ENCODE measurements around the gene AOPEP. TPM values are rescaled to one million over a fixed set of nuclear protein-coding genes. Genes with fewer than 3 reads are reported as not detected.

AOPEP gene
- polyA plus RNA-seq, 1 of the 3 experiments (the other 2 are of a cell fraction): 54.6 TPM

- peaks cover 0 to 11% of the 10 kb centered on the region in 2 experiments; a peak in 2 of 4 replicates for H3K4me1 ChIP-seq (ENCODE audit: control insufficient read depth in 1 of 2, insufficient read depth in 2 of 2, low read depth in 1 of 2, low read length in 1 of 2)
- H3F3A ChIP-seq (replicated peaks; ENCODE audit: insufficient read depth): peaks cover 3% of the 10 kb centered on the region
- TF ChIP-seq EP300 (IDR thresholded peaks at IDR 0.05; ENCODE audit: borderline replicate concordance in 1 of 2, low read depth in 1 of 2, low read length in 1 of 2): no peak
- TF ChIP-seq NFIC (IDR thresholded peaks at IDR 0.05; ENCODE audit: borderline replicate concordance): no peak
- TF ChIP-seq RCOR1 (IDR thresholded peaks at IDR 0.05; ENCODE audit: low read length): no peak
- TF ChIP-seq JUND (IDR thresholded peaks at IDR 0.05): no peak
- no peaks in the 10 kb centered on the region for H3K27me3 ChIP-seq (ENCODE audit: insufficient read depth)
- H3K4me2 ChIP-seq: no peak overlapping the region
- peaks cover 5% of the 10 kb centered on the region; the same call in 1 of the 2 replicates for H3K9me3 ChIP-seq
- DNase-seq: no peak
- H2AFZ ChIP-seq (ENCODE audit: low read depth): no peak overlapping the region
- H3K79me2 ChIP-seq (ENCODE audit: insufficient read depth): no peaks in the 10 kb centered on the region
- H3K9me2 ChIP-seq: no peaks in the 10 kb centered on the region
- H3K36me3 ChIP-seq (replicated peaks in 1 of 2; ENCODE audit: control insufficient read depth in 1 of 2, insufficient read depth in 2 of 2, low read length in 1 of 2): peaks cover 0 to 4% of the 10 kb centered on the region in 2 experiments
- H3K27ac ChIP-seq (ENCODE audit: low read depth in 2 of 2, low read length in 1 of 2): peak overlapping the region; percentile 37 to 61; a peak in 1 of 4 replicates
- H3K9ac ChIP-seq: no peak overlapping the region
- ChIA-PET CTCF (interaction anchor here (1.4 kb wide), 1 partner anchor 19 kb away, joined by 4 read pairs; no protein-coding TSS in a partner anchor), POLR2A (no interaction called here)
- no peak overlapping the region for H3K4me3 ChIP-seq (ENCODE audit: low read depth in 2 of 2, low read length in 1 of 2)
- H4K20me1 ChIP-seq (ENCODE audit: insufficient read depth): no peaks in the 10 kb centered on the region
- 95% methylated on average over 4 of the region's 4 CpGs for WGBS (ENCODE audit: low lambda C conversion rate)
These were observed 159.5 kb downstream of the AOPEP start for GRCh38 chr9:94885854-94886447.

DNA sequence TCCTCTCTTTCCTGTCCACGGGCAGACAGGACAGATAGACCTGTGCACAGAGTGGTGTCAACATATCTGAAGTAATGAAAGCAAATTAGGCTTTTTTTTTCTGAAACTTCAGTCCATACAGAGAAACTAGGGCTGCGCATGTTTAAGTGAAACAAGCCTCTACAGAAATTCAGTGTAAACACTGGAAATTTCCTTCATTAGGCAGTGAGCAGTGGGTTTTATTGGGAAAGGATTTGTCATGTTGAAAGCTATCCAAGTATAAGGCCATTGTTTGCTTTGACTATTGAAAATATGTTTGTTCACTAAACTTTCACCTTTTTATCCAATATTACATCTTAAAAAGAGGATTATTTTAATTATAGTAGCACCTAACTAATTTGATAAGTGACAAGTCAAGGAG is 161.2 kb downstream of the AOPEP start:
- Histone ChIP-seq H3K4me1 (ENCODE audit: control insufficient read depth in 1 of 2, insufficient read depth in 2 of 2, low read depth in 1 of 2, low read length in 1 of 2) (peaks cover 0 to 8% of the 10 kb centered on the region in 2 experiments; a peak in 2 of 4 replicates), H3K27me3 (ENCODE audit: insufficient read depth) (no peaks in the 10 kb centered on the region), H3K79me2 (ENCODE audit: insufficient read depth) (no peaks in the 10 kb centered on the region), H3K9me2 (no peaks in the 10 kb centered on the region), H3K4me2 (no peak overlapping the region), H3K9me3 (peaks cover 9% of the 10 kb centered on the region; the same call in 1 of the 2 replicates), H3F3A (replicated peaks; ENCODE audit: insufficient read depth) (peaks cover 3% of the 10 kb centered on the region), H3K9ac (no peak overlapping the region), H4K20me1 (ENCODE audit: insufficient read depth) (no peaks in the 10 kb centered on the region), H3K36me3 (replicated peaks in 1 of 2; ENCODE audit: control insufficient read depth in 1 of 2, insufficient read depth in 2 of 2, low read length in 1 of 2) (peaks cover 0 to 13% of the 10 kb centered on the region in 2 experiments), H3K4me3 (ENCODE audit: low read depth in 2 of 2, low read length in 1 of 2) (no peak overlapping the region), H2AFZ (ENCODE audit: low read depth) (no peak overlapping the region), H3K27ac (ENCODE audit: low read depth in 2 of 2, low read length in 1 of 2) (no peak overlapping the region)
- CTCF ChIA-PET: no interaction called here
- DNase-seq: no peak
- TF ChIP-seq SIN3A (IDR thresholded peaks at IDR 0.05; ENCODE audit: borderline replicate concordance, low read depth, low read length) (no peak), NRF1 (IDR thresholded peaks at IDR 0.05; ENCODE audit: low read depth, low read length) (no peak), PBX3 (IDR thresholded peaks at IDR 0.05) (no peak), FOSL2 (IDR thresholded peaks at IDR 0.05; ENCODE audit: borderline replicate concordance, low read depth) (no peak), RXRA (IDR thresholded peaks at IDR 0.05; ENCODE audit: borderline replicate concordance, low read depth) (no peak), JUND (IDR thresholded peaks at IDR 0.05) (no peak), POLR2AphosphoS5 (IDR thresholded peaks at IDR 0.05; ENCODE audit: low read depth, low read length) (no peak), RFX5 (IDR thresholded peaks at IDR 0.05; ENCODE audit: low read length) (no peak), EZH2phosphoT487 (IDR thresholded peaks at IDR 0.05; ENCODE audit: borderline replicate concordance, low read depth) (no peak), NFIC (IDR thresholded peaks at IDR 0.05; ENCODE audit: borderline replicate concordance) (no peak), MXI1 (IDR thresholded peaks at IDR 0.05; ENCODE audit: low read depth, low read length) (no peak), RAD21 (IDR thresholded peaks at IDR 0.05; ENCODE audit: low read length) (no peak), GABPA (IDR thresholded peaks at IDR 0.05; ENCODE audit: low read depth) (no peak), TEAD4 (IDR thresholded peaks at IDR 0.05; ENCODE audit: borderline replicate concordance, insufficient read depth) (no peak), CHD2 (IDR thresholded peaks at IDR 0.05; ENCODE audit: low read length, partially characterized antibody) (no peak), YY1 (IDR thresholded peaks at IDR 0.05; ENCODE audit: low read depth) (no peak), USF1 (IDR thresholded peaks at IDR 0.05; ENCODE audit: borderline replicate concordance, low read depth) (no peak)
- TF ChIP-seq, protein P1, sequence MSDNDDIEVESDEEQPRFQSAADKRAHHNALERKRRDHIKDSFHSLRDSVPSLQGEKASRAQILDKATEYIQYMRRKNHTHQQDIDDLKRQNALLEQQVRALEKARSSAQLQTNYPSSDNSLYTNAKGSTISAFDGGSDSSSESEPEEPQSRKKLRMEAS (IDR thresholded peaks at IDR 0.05; ENCODE audit: low read depth): no peak
- TF ChIP-seq, protein P2, sequence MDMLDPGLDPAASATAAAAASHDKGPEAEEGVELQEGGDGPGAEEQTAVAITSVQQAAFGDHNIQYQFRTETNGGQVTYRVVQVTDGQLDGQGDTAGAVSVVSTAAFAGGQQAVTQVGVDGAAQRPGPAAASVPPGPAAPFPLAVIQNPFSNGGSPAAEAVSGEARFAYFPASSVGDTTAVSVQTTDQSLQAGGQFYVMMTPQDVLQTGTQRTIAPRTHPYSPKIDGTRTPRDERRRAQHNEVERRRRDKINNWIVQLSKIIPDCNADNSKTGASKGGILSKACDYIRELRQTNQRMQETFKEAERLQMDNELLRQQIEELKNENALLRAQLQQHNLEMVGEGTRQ (IDR thresholded peaks at IDR 0.05; ENCODE audit: borderline replicate concordance, low read depth, low read length): no peak
- TF ChIP-seq, protein P3, sequence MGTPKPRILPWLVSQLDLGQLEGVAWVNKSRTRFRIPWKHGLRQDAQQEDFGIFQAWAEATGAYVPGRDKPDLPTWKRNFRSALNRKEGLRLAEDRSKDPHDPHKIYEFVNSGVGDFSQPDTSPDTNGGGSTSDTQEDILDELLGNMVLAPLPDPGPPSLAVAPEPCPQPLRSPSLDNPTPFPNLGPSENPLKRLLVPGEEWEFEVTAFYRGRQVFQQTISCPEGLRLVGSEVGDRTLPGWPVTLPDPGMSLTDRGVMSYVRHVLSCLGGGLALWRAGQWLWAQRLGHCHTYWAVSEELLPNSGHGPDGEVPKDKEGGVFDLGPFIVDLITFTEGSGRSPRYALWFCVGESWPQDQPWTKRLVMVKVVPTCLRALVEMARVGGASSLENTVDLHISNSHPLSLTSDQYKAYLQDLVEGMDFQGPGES (IDR thresholded peaks at IDR 0.05; ENCODE audit: low read depth, low read length): no peak
- 83% methylated on average over 2 of the region's 2 CpGs for WGBS (ENCODE audit: low lambda C conversion rate)
- POLR2A ChIA-PET: no interaction called here
